Hepatocyte (in vitro differentiated cells): Measurements from ENCODE around the gene OLA1.

Experiments used
- CTCF ChIP-seq: fragments of 200-600 bp; sonication (generic); IDR thresholded peaks from 2 replicates; pipeline ENCODE4 v1.5.1; 2016; ENCODE audit warnings: antibody characterized with exemption, mild to moderate bottlenecking; ENCODE audit not compliant: poor library complexity
- EZH2 ChIP-seq: fragments of 200-600 bp; sonication (generic); IDR thresholded peaks from 2 replicates; pipeline ENCODE4 v1.6.1; 2016; ENCODE audit warnings: antibody characterized with exemption, mild to moderate bottlenecking, borderline replicate concordance
- EZH2phosphoT487 ChIP-seq: fragments of 200-600 bp; sonication (generic); IDR thresholded peaks from one replicate; pipeline ENCODE4 v1.6.1; 2018; ENCODE audit warnings: antibody characterized with exemption, mild to moderate bottlenecking, low read depth, moderate library complexity; ENCODE audit not compliant: unreplicated experiment, severe bottlenecking

- TF ChIP-seq CTCF (no peak), EZH2 (no peak), EZH2phosphoT487 (no peak)
Measured at GRCh38 chr2:174161490-174161889, 86.8 kb downstream of the OLA1 start.
